ENCODE measurements around the gene NCAM2. TPM values are rescaled to one million over a fixed set of nuclear protein-coding genes. Genes with fewer than 3 reads are reported as not detected.

Gene NCAM2
- total RNA-seq (2014; rRNA removed; shearing (Covaris generic)), result 0.30 and 0.48 TPM in 2 replicates

GRCh38 chr21:20997636-20998455 lies at the start of gene NCAM2:
NCAM2 (plus strand) TSS chr21:20998409.
- Histone ChIP-seq H3K36me3 (replicated peaks; ENCODE audit: control insufficient read depth, insufficient read depth, low read length) (no peaks in the 10 kb centered on the region), H3K27me3 (ENCODE audit: control insufficient read depth, insufficient read depth, low read length) (peaks cover 30% of the 10 kb centered on the region), H3K4me3 (ENCODE audit: insufficient read depth, low read depth, low read length) (peak within 1 kb of the TSS; percentile 50)
- DNase-seq, result peak; percentile 89

GRCh38 chr21:20949884-20950283 lies 48.3 kb upstream of the NCAM2 start:
- no peak overlapping the region for H3K4me3 ChIP-seq (ENCODE audit: insufficient read depth, low read depth, low read length)
- no peak for DNase-seq
- no peaks in the 10 kb centered on the region for H3K36me3 ChIP-seq (replicated peaks; ENCODE audit: control insufficient read depth, insufficient read depth, low read length)
- no peaks in the 10 kb centered on the region for H3K27me3 ChIP-seq (ENCODE audit: control insufficient read depth, insufficient read depth, low read length)

- no peaks in the 10 kb centered on the region for H3K36me3 ChIP-seq (replicated peaks; ENCODE audit: control insufficient read depth, insufficient read depth, low read length)
- H3K4me3 ChIP-seq (ENCODE audit: insufficient read depth, low read depth, low read length), result no peak overlapping the region
- no peak for DNase-seq
- no peaks in the 10 kb centered on the region for H3K27me3 ChIP-seq (ENCODE audit: control insufficient read depth, insufficient read depth, low read length)
Observed at GRCh38 chr21:20965816-20966215, 32.4 kb upstream of the NCAM2 start.

- H3K36me3 ChIP-seq (replicated peaks; ENCODE audit: control insufficient read depth, insufficient read depth, low read length), result no peaks in the 10 kb centered on the region
- H3K27me3 ChIP-seq (ENCODE audit: control insufficient read depth, insufficient read depth, low read length), result no peaks in the 10 kb centered on the region
Observed at GRCh38 chr21:20968391-20968790, 29.8 kb upstream of the NCAM2 start.

GRCh38 chr21:20970691-20971090 lies 27.5 kb upstream of the NCAM2 start:
- H3K4me3 ChIP-seq (ENCODE audit: insufficient read depth, low read depth, low read length), result no peak overlapping the region
- H3K36me3 ChIP-seq (replicated peaks; ENCODE audit: control insufficient read depth, insufficient read depth, low read length), result no peaks in the 10 kb centered on the region
- H3K27me3 ChIP-seq (ENCODE audit: control insufficient read depth, insufficient read depth, low read length), result no peaks in the 10 kb centered on the region
- no peak for DNase-seq

More at GRCh38 chr21:20968391-20968790, 29.8 kb upstream of the NCAM2 start:
- DNase-seq, result no peak
- H3K4me3 ChIP-seq (ENCODE audit: insufficient read depth, low read depth, low read length), result no peak overlapping the region

- DNase-seq, result peak; percentile 52
- Histone ChIP-seq H3K27me3 (ENCODE audit: control insufficient read depth, insufficient read depth, low read length) (no peaks in the 10 kb centered on the region), H3K4me3 (ENCODE audit: insufficient read depth, low read depth, low read length) (no peak overlapping the region), H3K36me3 (replicated peaks; ENCODE audit: control insufficient read depth, insufficient read depth, low read length) (no peaks in the 10 kb centered on the region)
Observed at GRCh38 chr21:20971296-20971921, 26.8 kb upstream of the NCAM2 start.

- DNase-seq, result no peak
- H3K4me3 ChIP-seq (ENCODE audit: insufficient read depth, low read depth, low read length), result no peak overlapping the region
- no peaks in the 10 kb centered on the region for H3K36me3 ChIP-seq (replicated peaks; ENCODE audit: control insufficient read depth, insufficient read depth, low read length)
- peaks cover 30% of the 10 kb centered on the region for H3K27me3 ChIP-seq (ENCODE audit: control insufficient read depth, insufficient read depth, low read length)
Observed at GRCh38 chr21:20994790-20995189, 3.4 kb upstream of the NCAM2 start.

- Histone ChIP-seq H3K36me3 (replicated peaks; ENCODE audit: control insufficient read depth, insufficient read depth, low read length) (no peaks in the 10 kb centered on the region), H3K27me3 (ENCODE audit: control insufficient read depth, insufficient read depth, low read length) (peaks cover 30% of the 10 kb centered on the region), H3K4me3 (ENCODE audit: insufficient read depth, low read depth, low read length) (peak overlapping the region; percentile 50)
- peak; percentile 24 for DNase-seq
Observed at GRCh38 chr21:20996421-20997310, 1.5 kb upstream of the NCAM2 start.

GRCh38 chr21:20997311-20997635 lies 936 bp upstream of the NCAM2 start:
- no peaks in the 10 kb centered on the region for H3K36me3 ChIP-seq (replicated peaks; ENCODE audit: control insufficient read depth, insufficient read depth, low read length)
- H3K27me3 ChIP-seq (ENCODE audit: control insufficient read depth, insufficient read depth, low read length), result peaks cover 30% of the 10 kb centered on the region
- peak; percentile 45 for DNase-seq
- peak overlapping the region; percentile 50 for H3K4me3 ChIP-seq (ENCODE audit: insufficient read depth, low read depth, low read length)

GRCh38 chr21:20998456-20998789 lies 214 bp downstream of the NCAM2 start:
- Histone ChIP-seq H3K36me3 (replicated peaks; ENCODE audit: control insufficient read depth, insufficient read depth, low read length) (no peaks in the 10 kb centered on the region), H3K27me3 (ENCODE audit: control insufficient read depth, insufficient read depth, low read length) (peaks cover 30% of the 10 kb centered on the region), H3K4me3 (ENCODE audit: insufficient read depth, low read depth, low read length) (peak overlapping the region; percentile 48)
- no peak for DNase-seq

GRCh38 chr21:20998886-20999285 lies 677 bp downstream of the NCAM2 start:
- no peak for DNase-seq
- peaks cover 30% of the 10 kb centered on the region for H3K27me3 ChIP-seq (ENCODE audit: control insufficient read depth, insufficient read depth, low read length)
- peak overlapping the region; percentile 48; the same call in 1 of the 2 replicates for H3K4me3 ChIP-seq (ENCODE audit: insufficient read depth, low read depth, low read length)
- no peaks in the 10 kb centered on the region for H3K36me3 ChIP-seq (replicated peaks; ENCODE audit: control insufficient read depth, insufficient read depth, low read length)

GRCh38 chr21:20999659-21000058 lies 1.4 kb downstream of the NCAM2 start:
- Histone ChIP-seq H3K27me3 (ENCODE audit: control insufficient read depth, insufficient read depth, low read length) (peaks cover 30% of the 10 kb centered on the region), H3K4me3 (ENCODE audit: insufficient read depth, low read depth, low read length) (no peak overlapping the region), H3K36me3 (replicated peaks; ENCODE audit: control insufficient read depth, insufficient read depth, low read length) (no peaks in the 10 kb centered on the region)
- DNase-seq, result peak; percentile 48

- Histone ChIP-seq H3K27me3 (ENCODE audit: control insufficient read depth, insufficient read depth, low read length) (peaks cover 30% of the 10 kb centered on the region), H3K4me3 (ENCODE audit: insufficient read depth, low read depth, low read length) (no peak overlapping the region), H3K36me3 (replicated peaks; ENCODE audit: control insufficient read depth, insufficient read depth, low read length) (no peaks in the 10 kb centered on the region)
- no peak for DNase-seq
Observed at GRCh38 chr21:21000591-21001175, 2.5 kb downstream of the NCAM2 start.

GRCh38 chr21:21001591-21002100 lies 3.4 kb downstream of the NCAM2 start:
- no peak for DNase-seq
- H3K27me3 ChIP-seq (ENCODE audit: control insufficient read depth, insufficient read depth, low read length), result peaks cover 26% of the 10 kb centered on the region
- H3K36me3 ChIP-seq (replicated peaks; ENCODE audit: control insufficient read depth, insufficient read depth, low read length), result no peaks in the 10 kb centered on the region
- H3K4me3 ChIP-seq (ENCODE audit: insufficient read depth, low read depth, low read length), result no peak overlapping the region
